Endothelial cell of umbilical vein (primary cell): ENCODE data around the gene TRPM5. TPM values are rescaled to one million over a fixed set of nuclear protein-coding genes. Genes with fewer than 3 reads are reported as not detected.

Experiments used
- BruUV-seq: library from RNA; stranded (reverse); fragments of 400-500 nt; replicated peaks from 2 replicates; lab custom pipeline; 2021; lab: Mats Ljungman, UMichigan
- CTCF ChIA-PET: fragments of 300-600, 350-600 bp; sonication (Branson Sonifier 250); formaldehyde crosslinking; loops from one replicate; lab custom pipeline; 2021; ENCODE audit warnings: antibody characterized with exemption, inconsistent platforms; lab: Charles Lee
- POLR2A ChIA-PET: fragments of 300-600, 350-600 bp; sonication (Branson Sonifier 250); formaldehyde crosslinking; loops from one replicate; lab custom pipeline; 2021; ENCODE audit warnings: antibody characterized with exemption, inconsistent platforms; lab: Charles Lee
- DNase-seq: peaks from one replicate; pipeline ENCODE4 v3.0.0-alpha.2; 2011; ENCODE audit warnings: low read depth, low spot score
- FAIRE-seq: peaks from 2 replicates; lab custom pipeline; 2011; peaks lifted over from hg19 to GRCh38; lab: Jason Lieb, UNC
- H2AFZ ChIP-seq: 2 replicates; pipeline ENCODE4 v1.6.0; 2012; ENCODE audit warnings: low read depth, low read length, control low read depth, inconsistent platforms
- H3K27ac ChIP-seq: 2 replicates; pipeline ENCODE4 v1.5.1; 2011; ENCODE audit warnings: low read depth, mild to moderate bottlenecking, control low read depth, low read length, moderate library complexity; ENCODE audit not compliant: insufficient read depth
- H3K27me3 ChIP-seq, 2 experiments: 2 replicates each; pipeline versions ENCODE4 v1.6.0 to v1.6.1; 2011; ENCODE audit warnings: low read length in 2 of 2, mixed read lengths in 1 of 2; ENCODE audit not compliant: control insufficient read depth in 2 of 2, insufficient read depth in 2 of 2
- H3K36me3 ChIP-seq, 2 experiments: 2 replicates in 1 of 2; 3 replicates in 1 of 2; pipeline ENCODE4 v1.5.1; 2011; ENCODE audit warnings: low read length in 2 of 2, mild to moderate bottlenecking in 1 of 2, moderate library complexity in 1 of 2; ENCODE audit not compliant: control insufficient read depth in 2 of 2, insufficient read depth in 2 of 2; ENCODE audit errors: extremely low read depth in 1 of 2
- H3K4me1 ChIP-seq: 3 replicates; pipeline ENCODE4 v1.5.1; 2011; ENCODE audit warnings: mild to moderate bottlenecking, low read length; ENCODE audit not compliant: control insufficient read depth, insufficient read depth; ENCODE audit errors: extremely low read depth
- H3K4me2 ChIP-seq: 2 replicates; pipeline ENCODE4 v1.6.1; 2011; ENCODE audit warnings: low read length, control low read depth, mixed read lengths; ENCODE audit not compliant: insufficient read depth
- H3K4me3 ChIP-seq, 3 experiments: fragments of 200-600 bp in 1 of 3; sonication (generic), shearing (Covaris generic) in 1 of 3; replicated peaks in 1 of 3; 2 replicates each; pipeline ENCODE4 v1.5.1; 2011 to 2016; ENCODE audit warnings: control low read depth in 3 of 3, low read length in 3 of 3, mild to moderate bottlenecking in 2 of 3, inconsistent platforms in 1 of 3, low read depth in 1 of 3, moderate library complexity in 1 of 3; ENCODE audit not compliant: insufficient read depth in 1 of 3
- H3K79me2 ChIP-seq: 2 replicates; pipeline ENCODE4 v1.6.0; 2012; ENCODE audit warnings: low read length, inconsistent platforms; ENCODE audit not compliant: control insufficient read depth, insufficient read depth
- H3K9ac ChIP-seq: replicated peaks from 2 replicates; pipeline ENCODE3; 2011; ENCODE audit warnings: low read length, control low read depth; ENCODE audit not compliant: insufficient read depth; ENCODE audit errors: extremely low read depth
- H3K9me1 ChIP-seq: replicated peaks from 3 replicates; pipeline ENCODE4 v1.6.0; 2011; ENCODE audit warnings: mild to moderate bottlenecking, low read length; ENCODE audit not compliant: control insufficient read depth, insufficient read depth; ENCODE audit errors: extremely low read depth
- H3K9me3 ChIP-seq: replicated peaks from 2 replicates; pipeline ENCODE4 v1.5.1; 2012; ENCODE audit warnings: low read length, inconsistent platforms; ENCODE audit not compliant: control insufficient read depth, insufficient read depth
- H4K20me1 ChIP-seq: replicated peaks from 2 replicates; pipeline ENCODE3; 2011; ENCODE audit warnings: mild to moderate bottlenecking, low read length; ENCODE audit not compliant: control insufficient read depth, insufficient read depth; ENCODE audit errors: extremely low read depth
- CTCF ChIP-seq, 2 donors: IDR thresholded peaks; 1 replicate in 1 of 2; 2 replicates in 1 of 2; pipeline ENCODE4 v1.5.1; 2011; ENCODE audit warnings: low read length in 2 of 2, mild to moderate bottlenecking in 2 of 2, moderate library complexity in 2 of 2, control low read depth in 1 of 2, inconsistent platforms in 1 of 2, low read depth in 1 of 2; ENCODE audit not compliant: insufficient read depth in 1 of 2; ENCODE audit errors: extremely low read depth in 1 of 2
- EZH2 ChIP-seq: IDR thresholded peaks from 2 replicates; pipeline ENCODE4 v1.6.1; 2012; ENCODE audit warnings: borderline replicate concordance, low read depth, mild to moderate bottlenecking, moderate library complexity, low read length, inconsistent platforms; ENCODE audit not compliant: severe bottlenecking
- FOS ChIP-seq: IDR thresholded peaks from 2 replicates; pipeline ENCODE4 v1.6.1; 2011; ENCODE audit warnings: mild to moderate bottlenecking, low read length, moderate library complexity, borderline replicate concordance; ENCODE audit not compliant: insufficient read depth
- GATA2 ChIP-seq: IDR thresholded peaks from 2 replicates; pipeline ENCODE4 v1.7.0; 2011; ENCODE audit warnings: low read depth, mild to moderate bottlenecking, moderate library complexity, mixed read lengths, low read length; ENCODE audit not compliant: insufficient read length, insufficient read depth
- JUN ChIP-seq: IDR thresholded peaks from 2 replicates; pipeline ENCODE4 v1.6.1; 2011; ENCODE audit warnings: borderline replicate concordance, low read depth; ENCODE audit not compliant: insufficient read length, insufficient read depth
- MYC ChIP-seq: IDR thresholded peaks from one replicate; pipeline ENCODE4 v1.6.1; 2011; ENCODE audit warnings: mild to moderate bottlenecking, low read depth, low read length
- POLR2A ChIP-seq: IDR thresholded peaks from 2 replicates; pipeline ENCODE4 v1.6.1; 2012; ENCODE audit warnings: low read depth, mild to moderate bottlenecking, control low read depth, low read length
- POLR2AphosphoS5 ChIP-seq: IDR thresholded peaks from 2 replicates; pipeline ENCODE4 v1.6.1; 2012; ENCODE audit warnings: low read depth, mild to moderate bottlenecking, control low read depth, low read length, moderate library complexity; ENCODE audit not compliant: insufficient read depth
- dilution Hi-C: fragments of 300-500 bp; cut with MboI; formaldehyde crosslinking; loops from one replicate; pipeline ENCODE4 v1.15.0; 2019; ENCODE audit warnings: low sequenced_read_pairs; ENCODE audit not compliant: extremely low pct_ligation_motif_present
- intact Hi-C: fragments of 100-400 bp; cut with micrococcal nuclease; formaldehyde crosslinking; loops from one replicate; pipeline ENCODE4 v1.10.0; 2022
- polyA plus RNA-seq, 4 experiments: library from polyadenylated mRNA; depleted of rRNA in 3 of 4; stranded (reverse) in 3 of 4; unstranded in 1 of 4; fragments of >200 nt; gene quantifications; 2 replicates each; pipeline versions ENCODE4 v1.2.1 to v1.2.3, GENCODE V29; 2011 to 2012; ENCODE audit warnings: missing spikeins in 1 of 4
- total RNA-seq: library from RNA; stranded (reverse); gene quantifications from 2 replicates; pipeline ENCODE4 v1.2.3, GENCODE V29; 2021
- TF ChIP-seq, protein P1 (sequence below): IDR thresholded peaks from 2 replicates; pipeline ENCODE4 v1.6.1; 2011; ENCODE audit not compliant: insufficient read depth, insufficient read length

The TRPM5 gene
- total and polyA plus RNA-seq, 2 donors (not counting 3 experiments of a cell fraction or from before 2014, with no cell fraction given): not detected

DNA sequence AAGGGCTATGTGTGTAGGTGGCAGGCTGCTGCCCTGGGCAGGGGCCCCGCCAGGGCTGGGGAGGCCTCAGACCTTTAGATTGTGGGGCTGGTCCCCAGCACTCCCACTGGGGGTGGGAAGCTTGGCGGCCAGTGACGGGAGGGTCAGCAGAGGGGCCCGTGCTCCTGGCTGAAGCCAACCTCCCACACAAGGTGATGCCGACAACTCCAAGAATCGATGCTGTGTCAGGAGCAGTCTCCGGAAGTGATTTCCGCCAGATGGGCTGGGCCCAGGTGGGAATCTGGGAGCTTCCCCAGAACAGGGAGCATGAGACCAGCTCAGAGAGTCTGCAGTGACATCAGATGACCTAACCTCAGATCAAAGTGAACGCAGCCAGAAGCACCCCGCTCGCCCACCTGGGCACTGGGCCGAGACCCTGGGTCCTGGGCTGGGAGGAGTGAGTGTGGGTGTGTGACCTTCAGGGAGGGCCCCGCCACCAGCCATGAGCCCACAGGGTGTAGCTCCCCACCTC lies 7.7 kb downstream of the TRPM5 start:
- Histone ChIP-seq H3K4me2 (no peak overlapping the region), H4K20me1 (no peaks in the 10 kb centered on the region), H3K9ac (no peak overlapping the region), H3K4me3 (no peak overlapping the region), H3K9me1 (no peaks in the 10 kb centered on the region), H3K9me3 (no peaks in the 10 kb centered on the region), H2AFZ (no peak overlapping the region), H3K36me3 (no peaks in the 10 kb centered on the region), H3K27me3 (no peaks in the 10 kb centered on the region), H3K4me1 (no peaks in the 10 kb centered on the region), H3K79me2 (no peaks in the 10 kb centered on the region), H3K27ac (no peak overlapping the region)
- no peak for DNase-seq
- FAIRE-seq: no peak
- intact Hi-C loops (loop anchor here (1.0 kb wide), 1 partner anchor 23 kb away; no protein-coding TSS in a partner anchor), dilution Hi-C loops (no loop called here)
- CTCF ChIA-PET: interaction anchor here (1.1 to 1.4 kb wide), 4 partner anchors 16 to 132 kb away, joined by 3 to 7 read pairs (median 4); no protein-coding TSS in a partner anchor
- TF ChIP-seq, protein P1, sequence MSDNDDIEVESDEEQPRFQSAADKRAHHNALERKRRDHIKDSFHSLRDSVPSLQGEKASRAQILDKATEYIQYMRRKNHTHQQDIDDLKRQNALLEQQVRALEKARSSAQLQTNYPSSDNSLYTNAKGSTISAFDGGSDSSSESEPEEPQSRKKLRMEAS: no peak
- no peak for TF ChIP-seq JUN
- no peak for TF ChIP-seq GATA2
- no TSS peak for BruUV-seq
- POLR2A ChIA-PET: no interaction called here

- H4K20me1 ChIP-seq: no peaks in the 10 kb centered on the region
- H3K27me3 ChIP-seq: no peaks in the 10 kb centered on the region
- H3K4me1 ChIP-seq: no peaks in the 10 kb centered on the region
- H3K36me3 ChIP-seq: no peaks in the 10 kb centered on the region
- no peak overlapping the region for H3K4me3 ChIP-seq
- H3K79me2 ChIP-seq: no peaks in the 10 kb centered on the region
- no peak overlapping the region for H2AFZ ChIP-seq
- BruUV-seq: no TSS peak
- dilution Hi-C loops: no loop called here
- intact Hi-C loops: loop anchor here (1.0 kb wide), 1 partner anchor 23 kb away; no protein-coding TSS in a partner anchor
- H3K9ac ChIP-seq: no peak overlapping the region
- FAIRE-seq: no peak
- DNase-seq: no peak
- CTCF ChIA-PET: interaction anchor here (1.1 to 1.4 kb wide), 4 partner anchors 16 to 131 kb away, joined by 3 to 7 read pairs (median 4); no protein-coding TSS in a partner anchor
- H3K4me2 ChIP-seq: no peak overlapping the region
- H3K9me1 ChIP-seq: no peaks in the 10 kb centered on the region
- H3K9me3 ChIP-seq: no peaks in the 10 kb centered on the region
- POLR2A ChIA-PET: no interaction called here
- TF ChIP-seq CTCF (IDR thresholded peaks at IDR 0.05; ENCODE audit: extremely low read depth in 1 of 2, insufficient read depth in 1 of 2, low read depth in 1 of 2, low read length in 2 of 2) (no peak), POLR2A (no peak), JUN (no peak), EZH2 (no peak), FOS (no peak), MYC (no peak), GATA2 (no peak), POLR2AphosphoS5 (no peak)
- TF ChIP-seq, protein P1: no peak
- H3K27ac ChIP-seq: no peak overlapping the region
These were observed 8.2 kb downstream of the TRPM5 start for GRCh38 chr11:2436013-2436520.
